HG02938 (cell line): ENCODE results near the gene ERC2.

Source experiments
- ATAC-seq: cut with Tn5 transposase; IDR thresholded peaks from one replicate; pipeline ENCODE4 v1.9.1; 2021; ENCODE audit warnings: mild to moderate bottlenecking, moderate library complexity; ENCODE audit not compliant: unreplicated experiment

Gene ERC2

DNA sequence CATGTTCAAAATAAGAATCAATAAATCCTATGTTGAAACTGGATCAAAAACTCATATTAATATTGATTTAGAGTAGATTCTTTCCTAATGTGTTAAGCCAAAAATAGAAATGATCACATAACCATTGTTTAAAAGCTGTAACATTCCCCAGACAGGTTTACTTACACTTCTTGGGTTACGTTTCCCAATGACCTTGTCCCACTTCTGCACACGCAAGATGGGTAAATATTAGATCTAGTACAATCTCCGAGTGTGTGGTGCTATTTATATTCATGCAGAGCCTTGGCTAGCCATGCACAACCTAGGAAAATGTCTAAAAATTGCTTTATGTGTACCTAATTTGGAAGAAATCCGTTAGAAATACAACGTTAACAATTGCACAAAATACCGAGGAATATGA is 39.6 kb downstream of the ERC2 start:
- ATAC-seq: no peak

DNA sequence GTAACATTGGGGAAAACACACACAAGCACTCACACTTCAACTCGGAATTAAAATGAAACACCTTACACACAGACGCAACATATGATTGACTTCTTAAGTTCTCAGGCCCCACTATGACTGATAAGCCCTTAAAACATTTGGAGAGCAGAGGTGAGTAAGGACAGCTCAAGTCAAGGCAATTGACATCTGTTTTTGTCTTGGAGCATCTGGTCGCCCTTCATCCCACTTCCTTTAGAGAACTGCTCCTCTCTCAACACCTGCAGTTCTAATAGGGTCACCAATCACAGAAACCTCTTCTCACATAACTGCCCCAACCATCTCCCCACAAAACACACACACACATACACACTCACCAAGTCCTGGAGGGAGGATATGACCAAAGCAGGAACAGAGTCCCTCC is 43.4 kb downstream of the ERC2 start:
- ATAC-seq: no peak

DNA sequence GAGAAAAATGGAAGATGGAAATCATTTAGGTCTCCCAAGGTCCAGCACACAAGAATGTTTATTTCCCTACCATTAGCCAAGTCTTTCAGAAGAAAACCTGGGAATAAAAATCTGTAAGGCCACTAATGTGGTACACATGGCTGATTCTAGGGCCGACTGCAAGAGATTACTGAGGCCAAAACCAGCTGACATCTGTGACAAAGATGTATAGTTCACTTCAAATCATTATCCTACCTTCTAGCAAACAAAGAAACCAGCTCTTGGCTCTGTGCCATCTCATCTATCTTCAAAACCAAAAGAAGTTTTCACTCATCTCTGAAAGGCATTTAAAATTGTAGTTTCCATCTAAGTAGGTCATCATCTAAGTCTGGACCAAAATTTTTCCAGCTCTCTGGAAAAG is 43.9 kb downstream of the ERC2 start:
- ATAC-seq: no peak

DNA sequence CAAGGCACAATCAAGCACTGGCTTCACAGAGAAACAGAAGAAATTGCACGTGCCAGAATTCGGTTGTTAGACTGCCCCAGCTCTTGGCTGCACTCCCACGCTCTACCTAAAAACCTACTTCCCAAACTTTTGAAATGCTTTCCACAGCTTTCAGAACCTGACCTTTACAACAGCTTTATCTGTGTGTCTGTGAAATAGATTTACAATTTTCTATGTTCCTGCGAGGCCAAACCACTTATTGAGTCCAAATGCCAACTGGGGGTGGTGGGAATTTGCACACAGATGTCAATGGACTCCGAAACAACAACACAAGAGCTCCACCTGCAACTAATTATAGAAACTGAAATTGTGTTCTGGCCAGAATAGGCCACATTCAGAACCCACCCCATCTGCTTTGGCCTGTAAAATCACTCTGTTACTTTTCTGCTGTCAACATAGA is 44.6 kb downstream of the ERC2 start:
- no peak for ATAC-seq

DNA sequence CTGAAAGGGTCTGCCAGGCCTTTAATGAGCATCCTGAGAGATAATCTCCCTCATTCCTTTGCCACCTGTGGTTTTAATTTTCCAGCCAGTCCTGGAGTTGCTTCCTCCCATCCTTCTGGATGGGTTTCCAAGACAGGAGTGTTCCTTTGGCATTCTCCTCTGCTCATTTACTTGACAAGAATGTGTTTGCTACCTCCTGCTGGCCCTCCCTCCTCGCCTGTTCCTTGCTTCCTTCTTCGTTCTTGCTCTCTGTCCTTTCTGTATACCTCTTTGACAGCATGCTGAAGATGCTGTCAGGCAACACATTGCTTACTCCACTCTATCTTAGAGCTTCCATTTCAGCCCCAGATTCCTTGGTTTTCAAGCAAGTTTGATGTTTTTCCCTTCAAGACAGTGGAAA is 46.0 kb downstream of the ERC2 start:
- ATAC-seq: no peak

DNA sequence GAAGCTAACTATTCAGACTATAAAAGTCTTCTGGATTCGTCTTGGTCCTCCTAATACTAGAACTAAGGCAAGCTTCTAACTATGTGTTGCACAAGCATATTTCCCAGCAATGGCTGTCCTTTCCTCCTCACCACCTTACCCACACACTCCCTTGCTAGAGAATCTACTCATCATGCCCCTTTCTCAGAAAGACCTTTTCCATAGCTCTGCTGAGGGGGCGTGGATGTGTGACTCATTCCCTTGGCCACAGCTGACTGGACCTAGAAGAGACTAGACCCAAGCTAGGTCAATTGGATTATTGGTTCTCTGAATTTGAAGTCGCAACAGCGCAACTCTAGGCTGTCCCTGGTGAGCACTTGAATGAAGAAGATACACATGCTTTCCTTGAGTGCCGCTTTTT is 47.1 kb downstream of the ERC2 start:
- no peak for ATAC-seq

DNA sequence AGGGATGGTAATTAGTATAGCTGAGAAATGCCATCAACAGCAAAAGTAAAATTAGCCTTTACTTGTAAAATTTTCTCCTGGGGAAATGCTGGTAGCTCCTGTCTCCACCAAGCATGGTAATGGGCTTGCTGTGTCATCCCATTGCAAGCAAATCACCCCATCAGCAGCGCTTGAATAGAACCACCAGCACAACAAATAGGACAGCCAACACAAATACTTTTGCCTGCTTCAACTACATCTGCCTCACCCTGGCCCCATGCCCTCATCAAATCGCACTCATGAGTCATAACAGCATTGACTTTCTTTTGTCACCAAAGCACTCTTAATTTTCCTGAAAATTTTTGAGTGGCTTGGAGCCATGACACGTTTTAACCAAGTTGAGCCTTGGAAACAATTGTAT is 52.6 kb downstream of the ERC2 start:
- no peak for ATAC-seq

DNA sequence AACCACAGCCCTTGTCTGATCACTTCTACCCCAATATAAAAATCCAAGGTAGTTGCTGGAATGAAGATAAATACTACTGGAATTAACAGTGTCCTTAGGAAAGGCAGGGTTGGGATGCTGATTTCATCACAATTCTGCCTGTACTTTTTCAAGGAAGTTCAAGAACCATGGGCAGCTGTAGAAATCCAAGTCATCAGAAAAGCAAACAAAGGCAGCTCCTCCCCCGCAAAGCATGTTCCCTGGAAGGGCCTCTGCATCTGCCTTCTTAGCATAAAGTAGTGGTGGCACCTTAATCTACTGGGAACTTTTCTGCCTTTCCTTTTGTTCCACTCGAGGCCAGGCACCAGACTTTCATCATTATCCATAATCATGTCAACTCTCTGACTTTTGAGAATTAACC is 54.4 kb downstream of the ERC2 start:
- no peak for ATAC-seq

DNA sequence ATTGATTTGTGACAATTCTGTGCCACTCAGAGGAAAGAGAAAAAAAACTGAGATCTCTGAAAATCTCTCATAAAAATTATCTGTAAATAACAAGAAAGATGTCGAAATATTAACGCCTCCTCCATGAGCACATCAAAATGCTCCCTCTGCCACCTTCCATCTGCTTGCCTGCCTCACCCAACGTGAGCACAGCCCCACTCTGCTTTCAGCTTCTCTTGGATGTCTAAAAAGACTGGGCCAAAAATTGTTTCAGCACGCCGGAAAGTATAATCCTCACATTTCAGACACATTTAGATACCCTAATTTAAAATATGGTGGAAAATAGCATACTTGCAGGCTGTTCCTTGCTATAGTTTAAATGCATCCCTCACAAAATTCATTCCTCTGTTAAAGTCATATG is 57.1 kb downstream of the ERC2 start:
- no peak for ATAC-seq

DNA sequence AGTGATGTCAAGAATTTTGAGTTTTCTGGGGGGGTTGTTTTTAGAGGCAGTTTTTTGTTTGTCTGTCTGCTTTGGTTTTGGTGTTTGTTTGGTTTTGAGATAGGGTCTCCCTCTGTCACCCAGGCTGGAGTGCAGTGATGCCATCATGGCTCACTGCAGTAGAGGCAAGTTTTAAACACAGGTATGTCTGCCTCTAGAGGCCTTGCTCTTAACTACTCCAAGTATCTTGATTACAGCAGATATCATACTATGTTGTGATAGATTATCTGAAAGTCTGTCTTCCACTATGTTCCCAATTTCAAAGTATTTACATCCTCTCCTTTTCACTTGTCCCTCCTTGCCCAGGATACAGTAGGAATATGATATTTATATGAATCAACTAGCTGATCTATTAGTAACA is 57.7 kb downstream of the ERC2 start:
- ATAC-seq: no peak

DNA sequence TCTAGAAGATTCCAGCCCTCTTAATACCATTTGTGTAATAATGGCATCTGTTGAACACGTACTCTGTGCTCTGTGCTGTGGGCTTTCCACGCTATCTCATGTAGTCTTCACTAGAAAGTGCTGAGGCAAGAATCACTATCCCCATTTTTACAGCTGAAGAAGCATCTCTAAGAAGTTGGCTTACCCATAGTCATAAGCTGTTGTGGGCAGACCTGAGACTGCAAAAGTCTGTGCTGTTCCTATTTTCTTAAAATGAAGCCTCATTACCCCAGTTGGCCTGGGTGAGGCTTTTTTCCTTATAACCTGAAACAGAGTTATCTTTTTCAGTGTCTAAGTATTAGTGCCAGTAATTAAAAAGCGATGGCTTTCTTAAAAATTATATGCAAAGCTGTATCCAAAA is 58.5 kb downstream of the ERC2 start:
- no peak for ATAC-seq

DNA sequence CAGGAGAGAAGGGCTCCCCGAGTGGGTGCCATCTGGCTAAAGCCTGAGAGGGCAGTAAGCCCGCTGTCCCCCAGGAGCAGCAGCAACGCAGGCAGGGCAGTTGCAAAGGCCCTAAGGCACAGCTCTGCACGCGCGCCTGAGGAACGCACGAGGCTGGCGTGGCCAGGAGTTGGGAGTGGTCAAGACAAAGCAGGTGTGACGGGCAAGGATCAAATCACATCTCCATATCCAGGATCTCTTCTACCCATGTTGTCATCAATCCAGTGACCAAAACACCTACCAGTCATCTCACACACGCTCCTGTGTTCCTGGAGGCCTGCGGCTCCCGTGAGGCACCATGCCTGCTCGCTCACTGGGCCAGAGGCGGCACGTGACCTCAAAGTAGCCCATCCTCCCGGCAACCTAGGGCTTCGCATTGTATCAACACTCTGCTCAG is 59.5 kb downstream of the ERC2 start:
- no peak for ATAC-seq

DNA sequence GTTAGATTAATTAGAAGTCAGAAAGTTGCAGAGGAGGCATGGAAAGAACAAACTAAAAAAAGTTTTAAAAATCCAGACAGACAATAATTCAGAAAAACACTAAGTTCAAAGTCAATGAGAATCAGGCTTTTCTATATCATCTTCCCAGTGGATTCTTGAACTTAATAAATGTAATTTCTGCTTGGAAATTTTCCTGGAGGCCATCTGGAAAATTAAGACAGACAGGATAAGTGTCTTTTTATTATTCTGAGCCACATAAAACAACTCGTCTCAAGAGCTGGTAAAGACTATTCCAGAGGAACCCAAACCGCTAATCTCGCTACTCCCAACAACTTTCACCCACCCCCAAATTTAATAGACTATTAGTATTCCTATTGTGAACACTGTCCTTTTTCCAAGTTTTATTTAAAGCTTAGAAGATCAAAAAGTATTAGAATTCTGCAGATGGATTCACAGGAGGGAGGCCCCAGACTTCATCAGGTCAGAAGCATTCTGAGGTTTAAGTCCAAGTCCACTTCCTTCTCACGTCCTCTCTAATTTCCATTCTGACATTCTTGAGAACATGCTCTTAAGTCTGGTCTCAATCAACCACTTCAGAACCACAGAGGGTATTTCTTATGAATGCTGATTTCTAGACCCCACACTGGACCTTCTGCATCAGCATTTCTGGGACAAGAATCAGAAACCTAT is 61.3 kb downstream of the ERC2 start:
- ATAC-seq: no peak

DNA sequence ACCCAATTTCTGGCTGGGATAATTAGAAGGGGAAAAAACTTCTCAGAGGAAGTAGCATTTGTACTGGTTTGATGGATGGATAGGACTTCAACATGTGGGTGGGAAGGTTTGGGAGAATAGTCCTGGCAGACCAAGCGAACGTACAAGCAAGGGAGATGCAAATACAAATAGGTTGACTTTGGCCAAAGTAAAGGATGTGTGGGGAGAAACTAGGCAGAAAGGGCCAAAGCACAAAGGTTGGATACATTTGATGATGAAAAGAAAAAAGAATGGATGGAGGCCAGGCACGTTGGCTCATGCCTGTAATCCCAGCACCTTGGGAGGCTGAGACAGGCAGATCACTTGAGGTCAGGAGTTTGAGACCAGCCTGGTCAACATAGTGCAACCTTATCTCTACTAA is 63.4 kb downstream of the ERC2 start:
- no peak for ATAC-seq

DNA sequence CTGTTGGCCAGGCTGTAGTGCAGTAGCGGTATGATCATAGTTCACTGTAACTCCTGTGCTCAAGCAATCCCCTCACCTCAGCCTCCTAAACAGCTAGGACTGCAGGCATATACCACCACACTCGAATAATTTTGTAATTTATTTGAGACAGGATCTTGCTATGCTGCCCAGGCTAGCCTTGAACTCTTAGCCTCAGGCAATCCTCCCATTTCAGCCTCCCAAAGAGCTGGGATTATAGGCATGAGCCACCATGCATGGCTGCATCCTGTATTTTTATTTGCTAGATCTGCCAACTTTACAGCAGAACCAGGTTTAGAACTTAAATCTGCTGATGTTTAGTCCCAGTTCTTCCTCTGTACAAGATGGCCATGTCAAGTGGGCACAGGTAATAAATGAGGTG is 69.6 kb downstream of the ERC2 start:
- ATAC-seq: no peak

DNA sequence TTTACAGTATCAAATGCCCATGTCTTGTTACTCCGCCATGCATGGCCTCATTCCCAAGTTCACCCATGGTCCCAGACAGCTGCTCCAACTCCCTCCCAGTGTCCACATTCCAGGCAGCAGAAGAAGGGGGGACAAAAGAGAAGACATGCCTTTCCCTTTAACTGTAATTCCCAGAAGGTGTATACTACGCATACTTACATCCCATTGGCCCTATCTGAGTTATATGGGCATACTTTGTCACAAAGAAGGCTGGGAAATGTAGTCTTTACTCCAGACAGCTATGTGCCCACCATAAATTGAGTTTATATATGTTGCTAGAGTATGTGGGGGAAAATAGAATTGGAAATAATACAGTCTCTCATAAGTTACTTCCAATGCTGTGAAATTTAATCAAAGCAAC is 70.5 kb downstream of the ERC2 start:
- ATAC-seq: no peak

DNA sequence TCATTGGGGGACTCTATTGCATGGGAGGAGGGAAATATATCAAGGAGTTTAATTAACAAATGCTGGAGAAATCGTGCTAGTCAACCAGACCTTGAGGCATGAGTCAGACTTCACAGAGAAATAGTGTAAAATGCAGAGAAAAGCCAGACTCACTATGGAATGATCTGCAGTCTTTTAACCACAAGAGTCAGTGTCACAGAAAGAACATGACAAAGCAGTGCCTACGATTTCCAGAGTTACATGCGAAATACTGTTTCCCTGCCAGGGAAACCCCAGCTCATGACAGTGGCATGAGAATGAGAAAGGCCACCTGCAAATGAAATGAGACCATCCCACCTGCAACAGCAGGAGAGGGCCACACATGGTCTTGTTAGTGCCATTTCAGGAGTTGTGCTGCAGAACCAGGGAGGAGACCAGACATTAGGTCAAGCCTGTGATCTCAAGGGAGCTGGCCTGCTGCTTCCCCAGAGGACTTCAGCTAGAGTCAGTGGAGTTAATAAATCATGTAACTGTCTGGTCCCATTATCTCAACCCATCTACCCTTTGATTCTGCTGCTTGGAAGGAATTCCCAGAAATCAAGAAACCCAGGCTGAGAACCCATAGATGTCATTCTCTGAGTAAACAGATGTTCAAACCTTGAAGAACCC is 79.0 kb downstream of the ERC2 start:
- no peak for ATAC-seq

DNA sequence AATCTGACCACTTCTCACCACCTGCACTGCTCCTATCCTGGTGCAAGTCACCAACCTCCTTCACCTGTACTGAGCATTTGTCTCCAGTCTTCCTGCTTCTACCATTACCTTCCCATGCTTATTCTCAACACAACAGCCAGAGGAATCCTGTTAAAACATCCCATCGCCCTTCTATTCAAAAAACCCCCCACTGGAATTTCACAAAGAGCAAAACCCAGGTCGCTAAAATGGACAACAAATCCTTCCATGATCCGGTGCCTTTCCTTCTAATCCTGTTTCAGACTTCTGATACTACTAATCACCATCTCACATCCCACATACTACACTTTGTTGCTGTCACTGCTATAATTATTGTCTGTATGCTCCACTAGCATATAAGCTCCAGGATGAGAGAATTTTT is 85.2 kb downstream of the ERC2 start:
- no peak for ATAC-seq

DNA sequence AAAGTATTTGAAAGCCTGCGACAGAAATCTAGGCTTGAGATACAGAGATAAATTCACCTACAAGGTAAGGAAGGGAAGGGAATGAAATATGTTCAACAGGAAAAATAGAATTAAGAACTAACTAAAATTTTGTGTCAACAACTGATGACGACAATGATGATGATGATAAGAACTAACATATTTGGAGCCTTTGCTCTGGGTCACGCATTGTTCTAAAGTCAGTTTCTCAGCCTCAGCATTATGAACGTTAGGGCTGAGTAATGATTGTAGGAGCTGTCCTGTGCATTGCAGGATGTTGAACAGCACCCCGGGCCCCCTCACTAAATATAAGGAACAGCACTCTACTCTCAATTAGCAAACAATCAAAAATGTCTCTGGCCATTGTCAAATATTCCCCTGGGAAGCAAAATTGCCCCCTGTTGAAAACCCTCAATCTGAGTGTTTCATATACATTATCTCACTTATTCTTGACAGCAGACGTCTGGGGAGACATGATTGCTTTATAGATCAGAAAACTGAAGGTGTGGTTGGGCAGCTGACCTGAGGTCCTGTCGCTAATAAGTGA is 88.5 kb downstream of the ERC2 start:
- ATAC-seq: no peak

DNA sequence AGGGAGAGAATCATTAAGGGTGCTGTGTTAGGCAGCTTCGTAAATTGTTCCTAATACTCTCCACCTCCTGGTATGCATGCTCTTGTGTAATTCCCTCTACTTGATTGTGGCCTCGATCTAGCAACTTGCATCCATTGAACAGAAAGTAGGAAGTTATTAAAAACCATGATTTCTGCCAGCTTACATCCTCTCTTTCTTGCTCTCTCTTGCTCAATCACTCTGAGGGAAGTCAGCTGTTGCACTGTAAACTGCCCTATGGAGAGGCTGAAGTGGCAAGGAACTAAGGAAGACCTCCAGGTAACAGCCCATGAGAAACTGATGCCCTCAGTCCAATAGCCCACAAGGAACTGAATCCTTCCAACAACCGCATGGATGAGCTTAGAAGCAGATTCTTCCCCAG is 92.6 kb downstream of the ERC2 start:
- no peak for ATAC-seq

DNA sequence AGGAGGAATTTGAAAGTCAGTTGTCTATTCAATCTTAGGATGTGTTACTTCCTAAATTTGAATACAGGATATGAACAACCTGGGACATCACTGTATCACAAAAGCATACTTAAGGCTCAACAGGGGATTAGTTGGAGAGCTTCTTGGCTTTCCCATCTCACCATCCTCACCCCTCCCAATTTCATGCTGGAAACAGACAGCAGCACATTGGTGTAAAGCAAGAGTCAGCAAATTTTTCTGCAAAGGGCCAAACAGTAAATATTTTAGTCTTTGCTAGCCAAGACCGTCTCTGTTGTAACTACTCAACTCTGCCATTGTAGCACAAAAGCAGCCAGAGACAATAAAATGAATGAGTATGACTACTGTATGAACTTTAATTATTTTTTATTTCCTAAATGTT is 94.9 kb downstream of the ERC2 start:
- ATAC-seq: no peak

DNA sequence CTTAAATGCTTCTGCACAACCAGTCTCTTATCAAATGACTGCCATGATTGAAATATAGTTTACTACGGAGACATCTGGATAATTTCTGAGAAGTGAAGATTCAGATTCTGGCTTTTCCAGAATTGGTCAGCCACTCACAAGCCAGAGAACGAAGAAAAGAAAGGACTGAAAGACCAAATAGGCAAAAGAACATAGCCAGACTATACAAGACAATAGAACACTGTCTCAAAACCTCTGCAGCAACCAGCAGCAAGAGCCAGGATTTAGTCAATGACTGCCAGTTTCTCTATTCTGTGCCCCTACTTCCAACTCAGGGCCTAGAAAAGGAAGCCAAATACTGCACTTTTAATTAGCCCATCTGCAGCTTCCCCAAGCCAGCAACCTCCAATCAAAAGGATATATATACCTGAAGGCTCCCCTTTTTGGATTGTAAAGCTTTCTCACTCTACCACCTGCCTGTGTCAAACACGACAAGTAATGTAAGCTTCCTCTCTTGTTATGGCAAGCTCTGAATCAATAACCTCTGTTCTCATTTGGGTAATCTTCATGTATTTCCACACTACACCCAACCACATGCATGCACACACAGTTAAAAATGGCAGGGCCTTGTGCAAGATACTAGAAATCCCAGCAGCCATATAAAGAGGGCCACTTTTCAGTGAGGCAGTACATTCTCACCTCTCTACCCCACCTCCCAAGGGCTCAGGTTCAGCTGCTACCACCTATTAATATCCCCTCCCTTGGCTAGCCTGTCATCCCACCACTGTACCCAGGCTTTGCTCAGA is 97.1 kb downstream of the ERC2 start:
- no peak for ATAC-seq
